Measurements from ENCODE around the gene PCYT2.

Gene PCYT2

GRCh38 chr17:81877569-81877968 lies 33.6 kb downstream of the PCYT2 start:
- no peak for DNase-seq (ENCODE audit: low read depth in 1 of 2, low spot score in 1 of 2)

DNA sequence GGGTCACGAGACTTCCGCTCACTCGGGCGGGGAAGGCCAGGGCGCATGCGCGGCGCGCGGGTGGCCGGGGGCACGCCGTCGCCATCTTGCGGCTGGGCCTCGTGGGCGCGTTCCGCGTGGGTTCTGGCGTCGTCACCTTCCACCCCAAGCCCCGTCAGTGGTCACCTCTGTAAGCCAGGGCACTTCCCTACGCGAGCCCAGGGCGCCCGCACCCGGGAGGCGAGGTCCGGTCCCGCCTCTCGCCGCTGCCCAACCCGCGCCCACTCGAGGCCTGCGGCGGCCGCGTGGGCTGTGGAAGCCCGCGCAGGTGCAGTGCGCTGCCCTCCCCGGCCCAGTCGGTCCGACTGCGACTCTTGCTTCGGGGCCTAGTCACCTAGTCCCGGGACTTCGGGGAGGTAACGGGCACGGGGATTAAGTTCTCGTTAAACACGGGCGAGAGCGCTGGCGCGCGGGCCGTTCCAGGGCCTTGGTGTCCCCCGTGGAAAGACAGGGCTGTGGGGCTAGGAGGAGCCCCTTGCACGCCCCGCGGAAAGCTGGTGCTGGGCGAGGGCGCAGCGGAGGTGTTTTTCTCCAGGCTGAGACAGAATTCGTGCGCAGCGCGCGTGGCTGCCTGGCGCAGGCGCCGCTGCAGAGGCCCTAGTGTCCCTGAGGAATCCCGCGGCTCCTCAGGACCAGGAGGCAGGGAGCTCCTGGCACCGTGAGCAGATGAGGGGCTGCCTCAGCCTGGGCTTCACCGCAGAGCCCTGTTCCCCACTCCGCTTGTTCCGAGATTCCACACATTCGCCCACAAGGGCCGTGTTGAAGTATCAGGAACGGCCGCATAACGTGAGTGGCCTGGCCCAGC lies 39.6 kb downstream of the PCYT2 start:
- DNase-seq (ENCODE audit: low read depth in 1 of 2, low spot score in 1 of 2) = peak; percentile 93 to 95

GRCh38 chr17:81870981-81871386 lies 40.2 kb downstream of the PCYT2 start, which contains the start of gene ARHGDIA:
Gene ARHGDIA (minus strand): TSS chr17:81871337. CDS start chr17:81869930, 1,407 bp downstream.
- no peak for DNase-seq (ENCODE audit: low read depth in 1 of 2, low spot score in 1 of 2)

- no peak for DNase-seq (ENCODE audit: low read depth in 1 of 2, low spot score in 1 of 2)
Observed at GRCh38 chr17:81870131-81870980, 40.8 kb downstream of the PCYT2 start.

- no peak for DNase-seq (ENCODE audit: low read depth in 1 of 2, low spot score in 1 of 2)
Observed at GRCh38 chr17:81869221-81870130, 41.7 kb downstream of the PCYT2 start.

DNA sequence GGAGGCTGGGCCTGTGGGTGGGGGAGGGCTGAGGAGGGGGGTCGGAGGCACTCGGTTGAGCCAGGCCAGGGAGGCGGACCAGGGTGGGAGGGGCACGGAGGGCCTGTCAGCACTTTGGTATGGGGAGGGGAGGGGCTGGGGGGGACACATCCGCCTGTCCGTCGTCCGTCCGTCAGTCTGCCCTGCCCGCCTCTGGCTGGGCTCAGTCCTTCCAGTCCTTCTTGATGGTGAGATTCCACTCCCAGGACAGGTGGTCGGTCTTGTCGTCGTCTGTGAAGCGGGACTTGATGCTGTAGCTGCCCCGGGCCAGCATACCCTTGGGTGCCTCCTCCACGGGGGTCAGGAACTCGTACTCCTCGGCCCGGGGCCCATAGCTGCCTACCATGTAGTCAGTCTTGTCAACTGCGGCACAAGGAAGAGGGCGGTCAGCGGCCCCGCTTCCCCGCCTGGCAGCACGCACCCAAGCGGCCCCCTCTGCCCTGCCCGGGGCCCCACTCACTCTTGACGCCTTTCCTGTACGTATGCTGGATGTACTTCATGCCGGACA lies 42.5 kb downstream of the PCYT2 start:
- no peak for DNase-seq (ENCODE audit: low read depth in 1 of 2, low spot score in 1 of 2)

GRCh38 chr17:81867991-81868673 lies 43.1 kb downstream of the PCYT2 start:
- DNase-seq (ENCODE audit: low read depth in 1 of 2, low spot score in 1 of 2) = no peak

GRCh38 chr17:81867170-81867990 lies 43.8 kb downstream of the PCYT2 start:
- no peak for DNase-seq (ENCODE audit: low read depth in 1 of 2, low spot score in 1 of 2)

GRCh38 chr17:81866440-81867169 lies 44.6 kb downstream of the PCYT2 start:
- DNase-seq (ENCODE audit: low read depth in 1 of 2, low spot score in 1 of 2) = no peak

DNA sequence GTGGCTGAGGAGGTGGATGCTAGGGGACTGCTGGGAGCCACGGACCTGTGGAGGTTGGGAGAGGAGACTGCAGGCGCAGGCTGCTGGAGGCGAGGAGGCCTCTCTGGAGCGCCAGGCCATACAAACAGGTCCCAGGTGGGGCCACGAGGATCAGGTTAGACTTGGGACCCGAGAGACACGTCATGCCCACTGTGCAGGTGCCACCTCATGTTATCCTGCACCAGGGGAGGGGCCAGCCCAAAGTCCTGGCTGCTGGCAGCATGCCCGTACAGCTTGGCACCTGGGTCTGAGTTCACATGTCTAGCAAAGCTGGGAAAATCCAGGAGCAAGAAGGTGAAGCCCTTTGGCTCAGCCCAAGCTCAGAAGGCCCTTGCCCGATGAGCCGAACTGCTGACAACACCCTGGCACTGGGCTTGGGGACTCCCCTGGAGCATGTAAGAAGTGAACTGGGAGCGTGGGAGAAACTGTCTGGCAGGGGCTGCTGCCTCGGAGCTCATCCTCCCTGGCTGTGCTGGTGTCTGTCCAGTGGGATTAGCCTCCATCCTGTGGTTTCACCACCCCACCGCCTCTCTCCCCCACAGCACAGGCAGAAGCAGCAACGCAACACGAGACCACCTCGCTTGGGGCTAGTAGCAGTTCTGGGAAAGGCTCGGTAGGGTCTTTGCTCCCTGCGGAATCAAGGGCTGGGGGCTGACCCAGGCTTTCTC lies 45.3 kb downstream of the PCYT2 start:
- DNase-seq (ENCODE audit: low read depth in 1 of 2, low spot score in 1 of 2) = no peak

DNA sequence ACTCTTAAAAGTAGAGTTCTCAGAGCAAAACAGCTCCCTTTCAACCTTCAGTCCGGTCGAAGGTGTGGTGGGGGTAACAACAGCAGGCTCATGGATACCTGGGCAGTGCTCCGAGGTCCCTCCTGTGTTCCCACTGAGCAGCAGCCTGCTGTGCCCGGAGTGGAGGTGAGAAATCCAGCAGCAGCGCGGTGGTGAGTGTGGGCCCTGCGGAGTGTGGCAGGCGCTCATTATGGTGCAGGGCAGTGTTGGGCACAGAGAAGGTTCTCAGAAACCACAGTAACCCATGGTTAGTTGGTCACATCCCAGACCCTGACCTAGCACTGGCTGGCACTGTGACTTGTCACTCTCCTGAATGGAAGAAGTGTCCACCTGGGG lies 45.9 kb downstream of the PCYT2 start:
- no peak for DNase-seq (ENCODE audit: low read depth in 1 of 2, low spot score in 1 of 2)

DNA sequence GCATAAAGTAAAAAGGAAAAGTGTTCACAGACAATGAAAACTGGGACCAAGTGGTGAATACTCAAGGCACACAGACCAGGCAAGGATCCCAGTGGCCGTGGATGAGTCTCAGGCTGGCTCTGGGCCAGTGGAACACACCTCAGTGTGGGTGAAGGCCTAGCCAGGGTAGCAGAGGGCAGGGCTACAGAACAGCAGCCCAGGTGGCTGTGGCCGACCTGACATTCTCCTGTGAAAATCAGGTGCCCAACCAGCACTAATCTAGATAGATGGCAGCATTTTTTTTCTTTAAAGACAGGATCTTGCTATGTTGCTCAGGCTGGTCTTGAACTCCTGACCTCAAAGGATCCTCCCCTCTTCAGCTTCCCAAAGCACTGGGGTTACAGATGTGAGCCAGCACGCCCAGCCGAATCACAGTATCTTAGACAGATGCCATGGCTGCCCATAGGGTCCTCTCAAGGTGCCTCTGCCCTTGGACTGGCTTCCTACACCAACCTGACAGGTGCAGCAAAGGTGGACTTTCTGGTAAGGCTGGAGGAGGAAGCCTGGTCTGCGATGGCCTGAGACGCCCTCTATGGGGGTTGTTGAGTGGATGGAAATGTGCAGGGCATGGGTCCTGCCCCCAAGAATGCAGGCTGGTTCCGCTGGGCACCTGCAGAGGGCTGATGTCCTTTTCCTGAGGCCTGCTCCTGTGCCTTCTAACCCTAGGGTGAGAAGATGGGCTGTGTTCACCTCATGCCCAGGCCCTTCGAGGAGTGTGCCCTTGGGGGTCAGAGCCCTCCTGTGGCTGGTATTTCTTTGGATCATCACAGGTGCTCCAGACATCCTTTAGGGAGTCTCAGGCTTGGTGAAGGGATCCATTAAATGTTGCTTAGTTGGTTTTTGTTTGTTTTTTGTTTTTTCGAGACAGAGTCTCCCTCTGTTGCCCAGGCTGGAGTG lies 47.1 kb downstream of the PCYT2 start:
- DNase-seq (ENCODE audit: low read depth in 1 of 2, low spot score in 1 of 2) = no peak

DNA sequence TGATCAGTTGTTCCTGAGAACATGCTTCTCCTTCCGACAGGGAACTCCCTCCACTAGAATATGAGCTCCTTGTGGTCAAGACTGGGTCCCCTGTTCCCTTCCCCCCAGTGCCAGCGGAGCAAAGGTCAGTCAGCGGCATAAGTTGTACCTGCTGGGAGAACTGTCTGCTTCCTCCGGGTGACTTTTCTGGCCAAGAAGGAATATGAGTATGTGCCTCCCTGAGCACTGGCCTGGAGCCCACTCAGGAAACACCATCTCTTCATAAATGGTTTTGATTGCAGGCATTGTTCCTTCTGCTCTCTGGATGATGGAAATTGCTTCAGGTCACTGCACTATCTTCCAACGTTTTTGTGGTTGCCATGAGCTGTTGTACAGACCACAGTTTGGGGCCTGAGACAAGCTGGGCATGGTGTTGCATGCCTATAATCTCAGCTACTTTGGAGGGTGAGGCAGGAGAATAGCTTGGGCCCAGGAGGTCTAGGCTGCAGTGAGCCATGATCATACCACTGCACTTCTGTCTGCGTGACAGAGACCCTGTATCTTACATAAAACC lies 48.0 kb downstream of the PCYT2 start:
- no peak for DNase-seq (ENCODE audit: low read depth in 1 of 2, low spot score in 1 of 2)

DNA sequence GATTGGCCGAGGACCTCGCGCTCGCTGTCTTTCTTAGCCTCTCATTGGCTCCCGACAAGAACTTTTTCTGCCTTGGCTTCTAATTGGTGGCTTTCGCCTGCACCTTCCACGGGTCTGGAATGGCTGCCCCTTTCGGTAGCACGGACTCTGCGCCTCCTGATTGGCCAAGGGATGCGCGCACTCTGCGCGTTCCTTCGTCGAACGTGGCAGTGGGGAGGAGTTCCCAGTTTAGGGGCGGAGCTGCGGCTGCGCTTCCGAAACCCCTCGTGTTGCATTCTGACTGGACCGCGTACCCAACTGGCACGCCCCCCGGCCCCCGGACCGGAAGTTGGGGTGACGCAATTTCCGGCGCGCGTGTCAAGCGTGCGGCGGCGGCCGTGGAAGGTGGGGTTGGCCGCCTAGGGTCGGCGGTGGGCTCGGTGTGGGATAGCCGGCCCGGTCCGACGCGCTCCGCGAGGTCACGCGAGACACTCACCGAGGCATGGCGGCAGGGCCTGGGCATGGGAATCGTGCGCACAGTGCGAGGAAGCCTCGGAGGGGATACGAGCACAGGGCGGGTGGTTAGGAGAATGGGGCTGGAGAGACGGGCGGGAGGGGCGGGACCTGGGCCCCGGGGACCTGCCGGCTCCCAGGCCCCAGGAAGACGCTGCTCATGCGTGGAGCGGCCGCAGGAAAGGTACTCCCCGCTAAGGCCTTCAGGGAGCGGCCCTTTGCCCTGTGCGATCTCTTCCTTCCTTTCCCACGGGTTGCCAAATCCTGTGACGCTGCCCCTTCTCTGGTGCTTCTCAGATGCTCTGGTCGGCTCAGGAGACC lies 50.2 kb downstream of the PCYT2 start:
- peak; percentile 97 to 99 for DNase-seq (ENCODE audit: low read depth in 1 of 2, low spot score in 1 of 2)

- DNase-seq (ENCODE audit: low read depth in 1 of 2, low spot score in 1 of 2) = no peak
Observed at GRCh38 chr17:81859906-81860755, 51.1 kb downstream of the PCYT2 start, which contains the start of gene P4HB. Gene P4HB (minus strand): TSS chr17:81860535. CDS start chr17:81860471, 64 bp downstream.

Data from activated T-helper 1 cell treated with anti-CD3 and anti-CD28 coated beads, Interleukin-2, amount 50 U/mL, for 16 hours (primary cell).